AG04449 (cell line): ENCODE measurements around the gene PRR18.

Source experiments
- CTCF ChIA-PET: fragments of 350-600 bp; formaldehyde crosslinking; extraction: SDS; loops from one replicate; lab custom pipeline; 2021; ENCODE audit warnings: antibody characterized with exemption; lab: Yijun Ruan, JAX
- POLR2A ChIA-PET: fragments of 400-600, 350-600 bp; formaldehyde crosslinking; extraction: SDS; loops from one replicate; lab custom pipeline; 2020; ENCODE audit warnings: antibody characterized with exemption, inconsistent platforms; lab: Yijun Ruan, JAX
- DNase-seq: peaks from one replicate; pipeline ENCODE4 v3.0.0-alpha.2; 2010; ENCODE audit warnings: low read depth, low spot score
- H3K4me3 ChIP-seq: 2 replicates; pipeline ENCODE4 v1.5.1; 2011; ENCODE audit warnings: low read depth, mild to moderate bottlenecking, control low read depth, low read length
- CTCF ChIP-seq: IDR thresholded peaks from one replicate; pipeline ENCODE4 v1.5.1; 2011; ENCODE audit warnings: mild to moderate bottlenecking, moderate library complexity, low read length, control low read depth, inconsistent platforms; ENCODE audit not compliant: insufficient read depth; ENCODE audit errors: missing control alignments

Gene PRR18

GRCh38 chr6:166274163-166274562, 34.0 kb downstream of the PRR18 start:
- H3K4me3 ChIP-seq: no peak overlapping the region
- CTCF ChIA-PET: interaction anchor here (0.8 to 5.1 kb wide), 5 partner anchors 10 to 133 kb away, joined by 3 to 153 read pairs (median 4); no protein-coding TSS in a partner anchor
- no peak for TF ChIP-seq CTCF
- DNase-seq: no peak
- POLR2A ChIA-PET: no interaction called here

GRCh38 chr6:166271376-166271765, 36.8 kb downstream of the PRR18 start:
- TF ChIP-seq CTCF: no peak
- ChIA-PET POLR2A (no interaction called here), CTCF (interaction anchor here (1.2 to 1.6 kb wide), 3 partner anchors 9 to 127 kb away, joined by 3 to 6 read pairs (median 4); no protein-coding TSS in a partner anchor)
- DNase-seq: no peak
- no peak overlapping the region for H3K4me3 ChIP-seq

GRCh38 chr6:166270706-166271375, 37.4 kb downstream of the PRR18 start:
- ChIA-PET POLR2A (no interaction called here), CTCF (interaction anchor here (1.0 to 1.6 kb wide), 4 partner anchors 10 to 130 kb away, joined by 3 to 6 read pairs (median 4); no protein-coding TSS in a partner anchor)
- no peak overlapping the region for H3K4me3 ChIP-seq
- no peak for DNase-seq
- TF ChIP-seq CTCF: no peak

- DNase-seq: no peak
- ChIA-PET POLR2A (no interaction called here), CTCF (no interaction called here)
- no peak overlapping the region for H3K4me3 ChIP-seq
- TF ChIP-seq CTCF: no peak
These were observed 38.7 kb downstream of the PRR18 start for GRCh38 chr6:166269301-166270039.

GRCh38 chr6:166268431-166268830, 39.8 kb downstream of the PRR18 start:
- ChIA-PET CTCF (interaction anchor here (1.3 kb wide), 1 partner anchor 9 kb away, joined by 4 read pairs; no protein-coding TSS in a partner anchor), POLR2A (no interaction called here)
- no peak for DNase-seq
- H3K4me3 ChIP-seq: no peak overlapping the region
- TF ChIP-seq CTCF: no peak

- no peak overlapping the region for H3K4me3 ChIP-seq
- TF ChIP-seq CTCF: no peak
- DNase-seq: no peak
- CTCF ChIA-PET: interaction anchor here (1.3 kb wide), 1 partner anchor 10 kb away, joined by 4 read pairs; no protein-coding TSS in a partner anchor
- POLR2A ChIA-PET: no interaction called here
These were observed 40.7 kb downstream of the PRR18 start for GRCh38 chr6:166267526-166267925.
